ENCODE data around the gene DMPK.

Gene DMPK

DNA sequence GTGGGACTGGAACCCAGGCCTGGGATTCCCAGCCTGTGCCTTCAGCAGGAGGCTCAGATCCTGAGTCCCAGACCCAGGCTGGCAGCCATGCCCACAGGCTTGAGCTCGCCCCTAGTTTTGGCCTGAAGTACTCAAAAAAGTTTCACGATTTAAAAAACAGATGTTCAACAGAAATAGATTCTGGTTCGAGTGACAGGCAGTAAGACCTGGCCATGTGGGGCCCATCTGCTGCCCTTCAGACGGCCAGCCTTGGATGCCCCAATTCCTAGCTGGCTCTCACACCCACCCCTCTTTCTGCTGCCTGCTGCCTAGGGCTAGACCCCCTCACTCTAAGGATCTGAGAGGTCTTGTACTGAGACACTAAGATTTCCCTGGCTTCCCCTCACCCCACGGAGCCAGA, 2.8 kb upstream of the DMPK start:
- no peak for DNase-seq

DNA sequence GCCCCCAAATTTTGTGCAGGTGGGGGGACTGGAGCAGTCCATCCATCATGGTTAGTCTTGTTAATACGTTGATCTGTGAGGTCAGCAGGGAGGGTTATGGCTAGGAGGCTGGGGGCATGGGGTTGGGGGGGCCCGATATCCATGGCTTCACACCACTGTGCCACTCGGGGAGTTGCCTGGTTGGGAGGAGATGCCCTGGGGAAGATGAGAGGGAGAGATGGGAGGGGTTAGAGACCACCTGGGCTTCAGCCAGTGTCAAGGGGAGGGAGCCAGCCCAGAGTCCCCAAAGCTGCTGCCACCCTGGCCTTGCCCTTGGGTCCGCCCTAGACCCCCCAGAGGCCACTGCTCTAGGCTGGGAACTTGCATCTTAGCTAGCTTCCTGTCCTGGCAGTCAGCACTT, 1.8 kb upstream of the DMPK start:
- no peak for DNase-seq

DNA sequence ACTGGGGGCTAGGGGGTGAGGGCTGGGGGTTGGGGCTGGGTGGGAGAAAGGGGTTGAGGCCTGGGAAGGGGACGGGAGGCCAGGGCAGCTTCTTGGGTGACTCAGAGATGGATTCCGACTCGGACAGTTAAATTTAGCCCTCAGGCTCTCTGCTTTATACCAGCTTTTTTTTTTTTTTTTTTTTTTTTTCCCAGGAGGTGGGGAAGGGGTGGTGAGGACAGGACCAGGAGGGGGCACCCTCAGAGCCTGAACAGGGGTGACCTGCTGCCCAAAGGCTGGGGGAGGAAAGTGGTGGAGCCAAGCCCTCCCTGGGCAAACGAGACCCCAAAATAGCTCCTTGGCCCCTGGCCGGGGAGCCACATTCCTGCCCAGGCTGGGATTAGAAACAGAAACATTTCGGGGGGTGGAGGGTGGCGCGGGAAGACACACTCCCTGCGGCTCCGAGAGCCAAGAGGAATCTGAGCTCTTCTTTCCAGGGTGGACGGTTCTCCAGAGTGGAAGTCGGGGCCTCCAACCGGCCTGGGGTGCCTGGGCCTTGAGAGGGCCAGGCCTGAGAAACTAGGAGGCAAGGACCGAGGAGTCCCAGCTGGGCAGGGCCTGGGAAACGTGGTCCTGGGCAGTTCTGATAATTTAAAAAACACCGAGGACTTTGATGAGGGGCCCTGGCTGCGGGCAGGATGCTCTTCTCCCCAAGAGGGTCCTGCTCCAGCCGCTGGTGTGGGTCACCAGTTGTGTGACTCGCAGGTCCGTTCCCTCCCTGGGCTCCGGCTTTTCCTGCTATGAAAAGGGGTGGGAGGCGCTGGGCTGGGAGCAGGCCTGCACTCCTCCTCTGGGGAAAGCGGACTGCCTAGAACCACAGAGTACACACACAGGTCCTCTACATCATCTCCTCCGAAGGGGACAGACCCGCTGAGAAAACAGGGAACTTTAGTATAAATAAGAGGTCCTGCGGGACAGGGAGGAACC, 813 bp upstream of the DMPK start:
- DNase-seq = peak; percentile 87

DNA sequence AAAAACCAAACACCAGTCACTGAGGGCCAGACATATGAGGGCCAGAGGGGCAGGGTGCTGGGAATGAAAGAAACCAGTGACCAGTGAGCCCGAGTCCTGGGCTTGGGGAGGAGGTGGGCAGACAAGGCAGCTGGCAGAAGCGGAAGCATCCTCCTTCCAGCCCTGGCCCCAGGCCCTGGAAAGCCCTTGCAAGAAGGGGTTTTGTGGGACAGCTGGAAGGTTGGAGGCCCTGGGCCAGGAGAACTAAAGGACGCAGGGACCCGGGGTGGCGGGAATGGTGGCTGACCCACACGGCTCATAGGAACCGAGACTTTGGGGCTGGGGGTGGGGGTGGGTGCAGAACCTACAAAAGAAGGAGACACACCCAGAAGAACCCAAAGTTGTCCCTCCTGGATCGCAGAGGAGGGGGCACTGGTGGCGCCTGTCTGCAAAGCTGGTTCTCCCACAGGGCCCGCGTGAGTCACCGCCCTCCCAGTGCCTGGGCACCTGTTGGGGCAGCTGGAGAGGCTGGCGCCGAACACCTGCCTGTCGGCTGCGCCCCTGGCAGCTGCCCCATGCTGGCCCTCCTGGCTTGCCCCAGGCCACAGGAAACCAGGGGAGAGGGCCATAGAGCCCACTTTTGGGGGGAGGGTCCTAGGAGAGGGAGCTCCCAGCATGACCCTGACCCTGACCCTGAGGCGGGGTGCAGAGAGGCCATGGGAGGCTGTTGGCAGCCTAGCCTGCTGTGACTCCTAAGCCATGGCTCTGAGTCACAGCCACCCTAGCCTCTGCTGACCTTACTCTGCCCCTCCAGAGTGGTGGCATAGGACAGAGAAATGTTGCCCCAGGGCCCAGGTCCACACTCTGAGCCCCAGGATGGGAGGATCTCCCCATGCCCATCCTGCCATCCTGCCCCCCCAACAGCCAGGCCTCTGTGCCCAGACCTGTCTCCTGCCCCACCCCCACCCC, 802 bp downstream of the DMPK start:
- no peak for DNase-seq

DNA sequence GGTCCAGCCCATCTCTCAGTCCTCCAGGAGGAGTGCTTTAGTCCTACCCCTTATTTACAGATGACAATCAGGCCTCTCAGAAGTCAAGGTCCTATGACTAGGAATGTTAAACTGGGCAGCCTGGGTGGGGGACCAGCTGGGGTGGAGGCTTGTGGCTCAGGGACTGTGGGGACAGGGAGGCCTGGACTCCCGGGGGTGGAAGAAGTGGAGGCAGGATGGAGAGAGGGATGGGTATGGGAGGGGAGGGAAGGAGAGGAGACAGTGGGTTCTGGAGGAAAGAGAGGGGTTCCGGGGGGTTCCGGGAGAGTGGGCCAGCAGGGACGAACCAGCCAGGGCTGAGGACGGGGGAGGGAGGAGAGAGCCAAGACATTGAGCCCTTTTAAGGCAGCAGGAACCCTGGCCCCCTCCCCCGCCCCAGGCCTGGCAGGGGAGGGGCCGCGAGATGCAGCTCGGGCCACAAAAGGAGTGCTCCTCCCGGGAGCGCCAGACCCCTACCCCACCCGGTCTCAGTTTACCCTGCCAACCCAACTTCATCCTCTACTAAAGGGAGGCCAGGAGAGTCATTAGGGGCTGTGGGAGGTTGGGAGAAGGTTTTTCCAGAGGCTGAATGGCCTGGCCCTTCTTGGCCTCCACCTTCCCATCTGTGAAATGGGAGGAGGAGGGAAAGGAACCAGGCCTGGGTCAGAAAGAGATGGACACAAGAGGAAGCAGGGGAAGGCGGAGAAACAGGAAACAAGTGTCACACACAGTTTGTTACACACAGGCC, 1.7 kb downstream of the DMPK start:
- no peak for DNase-seq

DNA sequence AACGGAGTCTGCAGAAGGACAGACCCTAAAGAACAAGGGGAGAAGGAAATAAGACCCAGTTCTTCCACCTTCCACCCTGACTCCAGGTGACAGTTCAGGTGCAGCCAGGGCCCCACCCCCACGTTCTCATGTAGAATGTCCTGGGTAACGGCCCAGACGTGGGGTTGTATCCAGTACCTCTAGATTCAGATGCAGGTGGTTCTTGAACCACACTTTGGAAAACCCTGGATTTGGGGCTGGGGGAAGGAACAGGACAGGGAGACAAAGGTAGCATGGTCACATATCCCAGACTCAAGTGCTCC, 2.2 kb downstream of the DMPK start:
- no peak for DNase-seq

DNA sequence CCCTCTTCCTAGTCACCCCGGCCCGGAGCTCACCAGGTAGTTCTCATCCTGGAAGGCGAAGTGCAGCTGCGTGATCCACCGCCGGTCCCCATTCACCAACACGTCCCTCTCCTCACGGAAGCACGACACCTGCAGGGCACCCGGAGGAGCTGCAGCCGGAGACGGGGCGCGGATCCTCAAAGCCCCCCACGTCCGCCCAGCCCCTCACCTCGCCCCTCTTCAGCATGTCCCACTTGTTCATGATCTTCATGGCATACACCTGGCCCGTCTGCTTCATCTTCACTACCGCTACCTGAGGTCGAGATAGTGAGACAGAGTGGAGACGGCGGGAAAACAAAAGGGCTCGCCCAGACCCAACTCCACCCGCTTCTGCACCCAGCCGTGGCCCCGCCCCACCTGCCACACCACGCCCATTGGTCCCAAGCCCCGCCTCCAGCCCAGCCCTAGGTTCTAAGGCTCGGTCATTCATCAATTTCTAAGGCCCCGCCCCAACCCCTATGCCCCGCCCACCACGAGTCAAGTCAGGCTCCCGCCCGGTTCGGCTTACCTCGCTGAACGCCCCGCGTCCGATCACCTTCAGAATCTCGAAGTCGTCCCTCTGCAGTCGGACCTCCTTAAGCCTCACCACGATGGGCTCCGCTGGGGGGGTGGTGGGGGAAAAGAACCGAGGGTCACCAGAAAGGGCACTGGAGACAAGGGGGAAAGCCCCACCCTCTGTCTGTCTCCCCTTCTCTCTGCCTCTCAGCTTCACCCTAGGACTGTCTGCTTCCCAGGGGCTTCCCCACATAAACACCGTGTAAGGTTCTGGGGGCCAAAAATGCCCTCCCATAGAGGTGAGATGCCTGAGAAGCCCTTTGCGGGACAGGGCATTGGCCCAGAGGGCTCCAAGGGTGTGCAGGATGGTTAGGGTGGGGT, 2.8 kb downstream of the DMPK start:
- peak; percentile 42 for DNase-seq

DNA sequence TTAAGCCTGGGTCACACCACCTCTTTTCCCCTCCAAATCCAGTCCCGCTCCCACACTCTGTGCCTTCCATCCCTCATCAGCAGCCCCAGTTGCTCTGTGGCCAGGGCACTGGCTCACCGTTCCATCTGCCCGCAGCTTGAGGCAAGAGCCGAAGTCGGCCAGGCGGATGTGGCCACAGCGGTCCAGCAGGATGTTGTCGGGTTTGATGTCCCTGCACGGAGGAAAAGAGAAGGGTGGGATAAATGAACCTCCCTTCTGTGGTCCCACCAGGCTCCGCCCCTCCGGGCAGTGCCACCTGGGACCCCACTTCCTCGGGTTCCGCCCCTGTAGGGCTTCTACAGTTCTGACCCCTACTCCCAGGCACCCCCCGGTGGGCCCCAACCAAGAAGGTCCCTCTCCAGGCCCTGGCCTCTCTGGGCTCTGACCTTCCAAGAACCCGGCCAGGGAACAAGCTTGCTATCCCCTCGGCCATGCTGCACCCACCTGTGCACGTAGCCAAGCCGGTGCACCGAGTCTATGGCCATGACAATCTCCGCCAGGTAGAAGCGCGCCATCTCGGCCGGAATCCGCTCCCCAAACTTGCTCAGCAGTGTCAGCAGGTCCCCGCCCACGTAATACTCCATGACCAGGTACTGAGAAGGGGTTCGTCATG, 4.2 kb downstream of the DMPK start:
- no peak for DNase-seq

DNA sequence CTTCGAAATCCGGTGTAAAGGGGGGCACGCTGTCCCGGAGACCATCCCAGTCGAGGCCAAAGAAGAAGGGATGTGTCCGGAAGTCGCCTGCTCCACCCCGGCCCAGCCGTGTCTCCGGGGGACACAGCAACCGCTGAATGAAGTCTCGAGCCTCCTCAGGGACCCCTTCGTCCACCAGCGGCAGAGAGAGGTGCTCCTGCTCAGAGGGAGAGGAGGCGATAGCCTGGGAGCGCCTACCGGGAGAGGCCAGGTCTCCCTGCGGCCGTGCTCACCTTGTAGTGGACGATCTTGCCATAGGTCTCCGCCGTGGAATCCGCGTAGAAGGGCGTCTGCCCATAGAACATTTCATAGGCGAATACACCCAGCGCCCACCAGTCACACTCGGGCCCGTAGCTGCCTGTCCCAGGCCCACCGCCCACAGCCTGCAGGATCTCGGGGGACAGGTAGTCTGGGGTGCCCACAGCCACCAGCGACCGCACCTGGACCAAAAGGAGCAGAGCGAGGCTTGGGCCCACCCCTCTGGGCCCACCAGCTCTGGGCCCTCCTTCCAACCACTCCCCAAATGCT, 4.8 kb downstream of the DMPK start:
- no peak for DNase-seq

DNA sequence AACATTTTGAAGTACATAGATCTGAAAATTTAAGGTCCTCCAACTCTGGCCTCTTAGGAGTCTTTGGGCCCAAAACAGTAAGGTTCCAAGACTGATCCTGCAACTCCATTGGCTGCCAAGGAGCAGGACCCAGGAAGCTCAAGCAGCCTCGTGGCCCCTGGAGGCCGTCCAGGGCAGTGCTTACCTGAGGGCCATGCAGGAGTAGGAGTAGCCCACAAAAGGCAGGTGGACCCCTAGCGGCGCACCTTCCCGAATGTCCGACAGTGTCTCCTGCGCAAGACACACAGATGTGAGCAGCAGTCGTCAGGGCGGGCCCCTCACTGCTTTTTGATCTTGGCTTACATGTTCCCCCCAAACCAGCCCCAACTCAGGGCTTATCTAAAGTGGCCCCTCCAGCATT, 7.5 kb downstream of the DMPK start:
- DNase-seq = no peak

DNA sequence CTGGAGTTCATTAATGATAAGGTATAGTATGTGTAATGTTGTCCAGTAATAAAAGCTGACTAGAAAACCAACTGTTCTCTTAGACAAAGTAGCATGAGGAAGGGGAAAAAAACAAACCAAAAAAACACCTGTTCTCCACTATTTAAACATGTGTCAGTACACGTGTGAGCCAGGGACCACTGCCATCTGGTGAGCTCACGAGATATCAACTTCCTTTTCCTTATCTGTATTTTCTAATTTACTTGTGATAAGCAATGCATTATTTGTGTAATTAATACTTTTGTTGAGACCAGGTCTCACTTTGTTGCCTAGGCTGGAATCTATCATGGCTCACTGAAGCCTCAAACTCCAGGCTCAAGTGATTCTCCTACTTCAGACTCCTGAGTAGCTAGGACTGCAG, 8.9 kb downstream of the DMPK start:
- no peak for DNase-seq

DNA sequence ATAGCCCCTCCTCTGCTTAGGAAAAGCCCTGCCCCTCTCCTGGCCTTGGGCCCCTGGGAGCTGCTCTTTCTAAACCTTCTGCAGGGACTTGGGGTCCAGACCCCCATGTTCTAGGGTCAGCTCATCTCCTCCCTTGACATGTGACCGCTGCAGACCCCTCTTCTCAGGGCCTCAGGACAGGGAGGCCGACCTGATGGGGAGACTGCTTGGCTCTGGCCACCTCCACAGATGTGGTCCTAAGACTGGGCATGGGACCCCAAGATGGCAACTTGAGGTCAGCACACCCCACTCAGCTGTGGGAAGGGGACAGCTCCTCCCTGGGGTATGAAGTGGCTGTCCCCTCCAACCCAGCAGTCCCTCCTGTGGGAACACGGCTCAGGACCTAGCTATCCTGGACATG, 9.4 kb downstream of the DMPK start:
- DNase-seq = no peak

DNA sequence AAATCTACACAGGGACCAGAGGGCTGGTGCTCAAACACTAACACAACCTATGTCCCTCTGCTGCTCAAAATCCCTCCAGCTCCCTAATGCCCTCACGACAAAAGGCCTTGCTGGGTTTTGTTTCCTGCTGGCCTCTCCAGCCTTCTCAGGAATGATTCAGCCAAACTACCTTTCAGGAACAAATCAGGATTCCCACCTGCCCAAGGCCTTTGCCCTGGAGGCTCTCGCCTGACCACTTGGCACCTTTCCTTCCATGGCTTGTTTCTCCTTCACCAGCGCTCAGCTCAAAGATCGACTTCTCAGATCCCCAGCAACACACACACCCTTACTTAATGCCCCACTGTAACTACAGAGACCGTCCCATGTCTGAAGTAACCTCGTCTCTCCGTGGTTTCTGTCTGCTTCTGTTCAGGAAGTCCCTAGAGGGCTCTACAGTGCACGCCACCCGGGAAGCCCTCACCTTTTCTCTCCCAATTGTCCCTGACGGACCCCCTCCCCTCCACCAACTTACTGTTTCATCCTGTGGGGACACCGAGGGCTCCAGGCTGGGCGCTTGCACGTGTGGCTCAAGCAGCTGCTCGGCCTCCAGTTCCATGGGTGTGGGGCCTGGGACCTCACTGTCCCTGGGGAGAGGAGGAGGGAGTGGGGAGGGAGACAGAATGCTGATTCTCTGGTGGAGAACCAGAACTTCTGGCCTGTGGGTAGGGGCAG, 10.0 kb downstream of the DMPK start:
- no peak for DNase-seq

DNA sequence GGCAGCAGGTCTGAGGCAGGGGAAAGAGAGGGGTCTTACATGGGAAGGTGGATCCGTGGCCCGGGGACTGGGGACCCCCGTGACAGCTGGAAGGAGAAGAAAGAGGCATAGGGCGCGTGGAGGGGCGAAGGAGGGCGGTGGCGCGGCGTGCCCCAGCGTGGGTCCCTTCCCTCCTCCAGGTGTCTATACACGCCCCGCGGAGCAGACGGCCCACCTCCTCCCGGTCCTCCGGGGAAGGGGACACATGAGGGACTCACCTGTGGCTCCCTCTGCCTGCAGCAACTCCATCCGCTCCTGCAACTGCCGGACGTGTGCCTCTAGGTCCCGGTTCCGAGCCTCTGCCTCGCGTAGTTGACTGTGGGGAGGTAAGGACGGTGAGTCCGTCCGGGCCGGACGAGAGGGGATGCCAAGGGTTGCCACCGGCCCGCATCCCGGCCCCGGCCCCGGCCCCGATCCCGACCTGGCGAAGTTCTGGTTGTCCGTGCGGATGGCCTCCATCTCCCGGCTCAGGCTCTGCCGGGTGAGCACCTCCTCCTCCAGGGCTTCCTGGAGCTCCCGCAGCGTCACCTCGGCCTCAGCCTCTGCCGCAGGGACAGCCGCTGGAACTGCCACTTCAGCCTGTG, 10.9 kb downstream of the DMPK start:
- no peak for DNase-seq

DNA sequence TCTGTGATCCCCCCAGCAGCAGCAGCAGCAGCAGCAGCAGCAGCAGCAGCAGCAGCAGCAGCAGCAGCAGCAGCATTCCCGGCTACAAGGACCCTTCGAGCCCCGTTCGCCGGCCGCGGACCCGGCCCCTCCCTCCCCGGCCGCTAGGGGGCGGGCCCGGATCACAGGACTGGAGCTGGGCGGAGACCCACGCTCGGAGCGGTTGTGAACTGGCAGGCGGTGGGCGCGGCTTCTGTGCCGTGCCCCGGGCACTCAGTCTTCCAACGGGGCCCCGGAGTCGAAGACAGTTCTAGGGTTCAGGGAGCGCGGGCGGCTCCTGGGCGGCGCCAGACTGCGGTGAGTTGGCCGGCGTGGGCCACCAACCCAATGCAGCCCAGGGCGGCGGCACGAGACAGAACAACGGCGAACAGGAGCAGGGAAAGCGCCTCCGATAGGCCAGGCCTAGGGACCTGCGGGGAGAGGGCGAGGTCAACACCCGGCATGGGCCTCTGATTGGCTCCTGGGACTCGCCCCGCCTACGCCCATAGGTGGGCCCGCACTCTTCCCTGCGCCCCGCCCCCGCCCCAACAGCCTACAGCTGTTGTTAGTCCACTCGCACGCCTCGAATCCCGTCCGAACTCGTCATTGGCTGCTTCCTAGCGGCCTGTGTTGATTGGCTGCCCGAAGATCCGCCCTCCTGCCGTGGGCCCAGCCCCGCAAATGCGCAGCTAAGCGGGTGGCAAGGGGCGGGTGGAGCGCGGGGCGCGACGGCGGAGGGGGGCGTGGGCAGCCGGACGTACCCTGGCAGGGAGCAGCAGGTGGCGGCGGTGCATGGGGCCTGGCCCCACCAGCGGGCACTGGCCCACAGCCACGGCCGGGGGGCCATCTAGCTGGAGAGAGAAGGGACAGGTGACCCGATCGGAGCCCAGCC, 11.8 kb downstream of the DMPK start:
- peak; percentile 98 for DNase-seq

DNA sequence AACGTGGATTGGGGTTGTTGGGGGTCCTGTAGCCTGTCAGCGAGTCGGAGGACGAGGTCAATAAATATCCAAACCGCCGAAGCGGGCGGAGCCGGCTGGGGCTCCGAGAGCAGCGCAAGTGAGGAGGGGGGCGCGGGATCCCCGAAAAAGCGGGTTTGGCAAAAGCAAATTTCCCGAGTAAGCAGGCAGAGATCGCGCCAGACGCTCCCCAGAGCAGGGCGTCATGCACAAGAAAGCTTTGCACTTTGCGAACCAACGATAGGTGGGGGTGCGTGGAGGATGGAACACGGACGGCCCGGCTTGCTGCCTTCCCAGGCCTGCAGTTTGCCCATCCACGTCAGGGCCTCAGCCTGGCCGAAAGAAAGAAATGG, 12.5 kb downstream of the DMPK start:
- no peak for DNase-seq

DNA sequence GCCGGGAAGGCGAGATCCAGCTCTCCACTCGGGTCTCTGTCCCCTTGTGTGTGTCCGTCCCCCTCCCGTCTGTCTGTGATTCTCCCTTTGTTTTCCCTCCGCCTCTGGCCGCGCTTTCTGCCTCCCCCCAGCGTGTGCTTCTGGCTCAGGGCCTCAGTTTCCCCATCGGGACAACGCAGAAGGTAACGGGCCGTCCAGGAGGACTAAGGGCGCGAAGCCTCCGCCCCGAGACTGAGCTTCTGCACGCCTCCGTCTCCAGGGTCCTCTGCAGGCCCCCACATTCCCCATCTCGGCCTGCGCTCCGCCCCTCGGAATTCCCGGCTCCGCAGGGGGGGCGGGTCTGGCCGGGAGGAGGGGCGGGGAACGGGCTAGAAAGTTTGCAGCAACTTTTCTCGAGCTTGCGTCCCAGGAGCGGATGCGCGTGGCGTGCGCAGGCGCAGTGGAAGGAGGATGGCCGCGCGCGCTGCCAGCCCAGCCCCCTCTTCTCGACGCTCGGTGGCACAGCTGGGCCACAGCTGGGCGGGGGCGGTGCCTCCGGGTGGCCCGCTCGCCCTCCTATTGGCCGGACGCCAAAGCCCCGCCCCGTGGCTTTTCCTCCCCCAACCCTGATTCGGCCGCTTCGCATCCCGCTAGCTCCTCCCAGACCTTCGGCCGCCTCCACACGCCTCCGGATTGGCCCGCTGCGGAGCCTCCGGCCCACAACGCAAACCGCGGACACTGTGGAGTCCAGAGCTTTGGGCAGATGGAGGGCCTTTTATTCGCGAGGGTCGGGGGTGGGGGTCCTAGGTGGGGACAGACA, 13.1 kb downstream of the DMPK start, which contains the start of gene SIX5:
SIX5 (minus strand) TSS at position 269 of the 799 bp plus-strand sequence. CDS start 408 bp downstream, outside the sequence.
- peak; percentile 97 for DNase-seq

DNA sequence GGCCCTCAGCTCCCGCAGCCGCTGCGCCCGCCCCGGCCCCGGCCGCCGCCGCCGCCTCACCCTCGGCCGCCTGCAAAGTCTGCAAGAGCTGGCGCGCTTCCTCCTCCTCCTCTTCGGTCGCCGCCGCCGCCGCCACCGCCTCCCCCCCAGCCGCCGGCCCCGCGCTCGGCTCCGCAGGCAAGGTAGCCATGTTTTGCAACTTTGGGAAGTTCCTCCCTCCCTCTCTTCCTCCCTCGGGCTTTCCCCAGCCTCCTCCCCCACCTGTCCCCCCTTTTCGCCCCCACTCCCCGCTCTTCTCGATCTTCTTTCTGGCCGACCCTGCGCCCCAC, 13.7 kb downstream of the DMPK start:
- DNase-seq = peak; percentile 50

Measured in fibroblast of skin of back (primary cell).